ENCODE results near the gene AFF1.

The AFF1 gene

GRCh38 chr4:86965019-86965976 is 30.5 kb downstream of the AFF1 start:
- CTCF ChIA-PET, result interaction anchor here (1.3 kb wide), 1 partner anchor 19 kb away, joined by 3 read pairs; no protein-coding TSS in a partner anchor
- POLR2A ChIA-PET, result interaction anchor here (0.8 kb wide), 1 partner anchor 30 kb away, joined by 5 read pairs; the partner anchor contains the start of gene AFF1
- TF ChIP-seq, protein P1, sequence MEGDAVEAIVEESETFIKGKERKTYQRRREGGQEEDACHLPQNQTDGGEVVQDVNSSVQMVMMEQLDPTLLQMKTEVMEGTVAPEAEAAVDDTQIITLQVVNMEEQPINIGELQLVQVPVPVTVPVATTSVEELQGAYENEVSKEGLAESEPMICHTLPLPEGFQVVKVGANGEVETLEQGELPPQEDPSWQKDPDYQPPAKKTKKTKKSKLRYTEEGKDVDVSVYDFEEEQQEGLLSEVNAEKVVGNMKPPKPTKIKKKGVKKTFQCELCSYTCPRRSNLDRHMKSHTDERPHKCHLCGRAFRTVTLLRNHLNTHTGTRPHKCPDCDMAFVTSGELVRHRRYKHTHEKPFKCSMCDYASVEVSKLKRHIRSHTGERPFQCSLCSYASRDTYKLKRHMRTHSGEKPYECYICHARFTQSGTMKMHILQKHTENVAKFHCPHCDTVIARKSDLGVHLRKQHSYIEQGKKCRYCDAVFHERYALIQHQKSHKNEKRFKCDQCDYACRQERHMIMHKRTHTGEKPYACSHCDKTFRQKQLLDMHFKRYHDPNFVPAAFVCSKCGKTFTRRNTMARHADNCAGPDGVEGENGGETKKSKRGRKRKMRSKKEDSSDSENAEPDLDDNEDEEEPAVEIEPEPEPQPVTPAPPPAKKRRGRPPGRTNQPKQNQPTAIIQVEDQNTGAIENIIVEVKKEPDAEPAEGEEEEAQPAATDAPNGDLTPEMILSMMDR (IDR thresholded peaks at IDR 0.05; ENCODE audit: control extremely low read depth, extremely low read depth, low read depth, missing control alignments), result no peak
- peak; percentile 34 for DNase-seq (ENCODE audit: extremely low spot score)

DNA sequence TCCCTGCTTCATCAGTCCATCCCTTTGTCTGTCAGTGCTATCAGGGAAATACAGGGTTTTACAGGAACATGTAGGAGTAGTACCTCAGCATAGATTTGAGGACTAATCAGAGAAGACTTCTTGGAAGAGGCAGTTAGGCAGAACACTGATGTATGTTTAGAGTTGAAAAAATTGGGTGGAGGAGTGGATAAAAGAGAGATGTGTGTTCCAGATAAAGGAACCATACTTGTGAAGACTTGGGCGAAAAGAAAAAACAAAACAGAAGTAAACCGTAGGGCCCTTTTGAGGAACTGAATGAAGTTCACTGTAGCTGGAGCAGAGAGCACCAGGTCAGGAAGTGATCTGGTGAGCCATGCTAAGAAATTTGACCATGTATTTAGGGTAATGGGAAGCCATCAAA is 32.3 kb downstream of the AFF1 start:
- CTCF ChIA-PET, result interaction anchor here (2.1 kb wide), 1 partner anchor 18 kb away, joined by 4 read pairs; no protein-coding TSS in a partner anchor
- POLR2A ChIA-PET, result no interaction called here
- no peak for DNase-seq (ENCODE audit: extremely low spot score)
- TF ChIP-seq, protein P1 (IDR thresholded peaks at IDR 0.05; ENCODE audit: control extremely low read depth, extremely low read depth, low read depth, missing control alignments), result no peak

- ChIA-PET CTCF (interaction anchor here (1.8 to 2.1 kb wide), 2 partner anchors 19 to 45 kb away, joined by 4 to 5 read pairs; no protein-coding TSS in a partner anchor), POLR2A (no interaction called here)
- DNase-seq (ENCODE audit: extremely low spot score), result no peak
- TF ChIP-seq, protein P1 (IDR thresholded peaks at IDR 0.05; ENCODE audit: control extremely low read depth, extremely low read depth, low read depth, missing control alignments), result no peak
Measured at GRCh38 chr4:86967798-86968197, 33.0 kb downstream of the AFF1 start.

DNA sequence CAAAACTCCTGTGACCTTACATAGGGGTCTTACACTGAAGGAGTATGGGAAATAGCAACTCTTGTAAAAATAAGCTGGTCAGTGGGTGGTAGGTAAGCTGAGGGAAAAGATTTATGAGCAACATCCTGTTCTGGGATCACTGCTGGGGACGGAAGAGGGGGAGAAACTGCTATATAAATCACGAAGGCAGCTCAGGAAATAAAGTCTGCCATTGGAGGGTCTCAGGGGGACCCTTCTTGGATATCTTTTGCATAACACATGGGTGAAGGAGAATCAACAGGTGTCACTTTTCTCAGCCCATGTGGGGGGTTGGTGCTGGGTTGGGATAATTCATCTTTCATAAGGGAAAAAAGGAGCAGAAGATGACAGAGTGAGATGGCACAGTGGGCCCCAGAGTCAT is 33.7 kb downstream of the AFF1 start:
- ChIA-PET CTCF (interaction anchor here (1.8 kb wide), 1 partner anchor 46 kb away, joined by 5 read pairs; no protein-coding TSS in a partner anchor), POLR2A (no interaction called here)
- TF ChIP-seq, protein P1 (IDR thresholded peaks at IDR 0.05; ENCODE audit: control extremely low read depth, extremely low read depth, low read depth, missing control alignments), result no peak
- DNase-seq (ENCODE audit: extremely low spot score), result no peak

GRCh38 chr4:86970447-86971354 is 35.9 kb downstream of the AFF1 start:
- ChIA-PET CTCF (interaction anchor here (0.6 to 2.1 kb wide), 9 partner anchors 10 to 48 kb away, joined by 3 to 15 read pairs (median 7); partner anchors contain the start of gene AFF1), POLR2A (interaction anchor here (0.6 to 1.1 kb wide), 2 partner anchors 36 to 42 kb away, joined by 4 to 5 read pairs; no protein-coding TSS in a partner anchor)
- no peak for DNase-seq (ENCODE audit: extremely low spot score)
- TF ChIP-seq, protein P1 (IDR thresholded peaks at IDR 0.05; ENCODE audit: control extremely low read depth, extremely low read depth, low read depth, missing control alignments), result no peak

DNA sequence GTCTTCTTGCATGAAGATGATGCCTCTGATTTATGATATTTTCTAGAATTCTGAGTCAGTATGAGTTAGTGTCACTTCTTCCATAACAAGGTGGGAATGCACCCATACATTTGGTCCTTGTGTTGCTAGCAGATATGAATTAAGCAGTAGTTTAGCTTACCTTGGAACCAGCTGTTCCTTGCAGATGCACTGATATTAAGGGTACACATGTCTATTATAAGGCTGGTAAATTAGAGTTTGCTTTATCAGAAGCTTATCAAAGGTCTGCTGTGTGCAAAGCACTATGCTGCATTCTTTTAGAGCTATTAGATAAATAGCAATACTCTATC is 36.5 kb downstream of the AFF1 start:
- no peak for DNase-seq (ENCODE audit: extremely low spot score)
- POLR2A ChIA-PET, result interaction anchor here (0.6 to 1.1 kb wide), 2 partner anchors 35 to 41 kb away, joined by 4 to 5 read pairs; no protein-coding TSS in a partner anchor
- TF ChIP-seq, protein P1 (IDR thresholded peaks at IDR 0.05; ENCODE audit: control extremely low read depth, extremely low read depth, low read depth, missing control alignments), result no peak
- CTCF ChIA-PET, result interaction anchor here (0.6 to 2.1 kb wide), 11 partner anchors 10 to 72 kb away, joined by 3 to 15 read pairs (median 5); partner anchors contain the start of gene AFF1

All from GM10248 (cell line).